WERI-Rb-1 (cell line): ENCODE measurements around the gene LMNA.

ENCODE experiments used
- DNase-seq: peaks from one replicate; pipeline ENCODE4 v3.0.0-alpha.2; 2020
- H3K27ac ChIP-seq: fragments of 250-450 bp; sonication (Bioruptor Pico); 2 replicates; pipeline ENCODE4 v1.5.1; 2020; ENCODE audit warnings: mild to moderate bottlenecking, moderate library complexity
- H3K27me3 ChIP-seq: fragments of 250-450 bp; sonication (Bioruptor Pico); 2 replicates; pipeline ENCODE4 v1.5.1; 2021; ENCODE audit warnings: mild to moderate bottlenecking, low read depth, moderate library complexity; ENCODE audit not compliant: insufficient read depth, severe bottlenecking
- H3K36me3 ChIP-seq: fragments of 250-450 bp; sonication (Bioruptor Pico); 2 replicates; pipeline ENCODE4 v1.5.1; 2020; ENCODE audit warnings: mild to moderate bottlenecking, moderate library complexity
- H3K4me3 ChIP-seq: 2 replicates; pipeline ENCODE4 v1.5.1; 2011; ENCODE audit warnings: low read depth, mild to moderate bottlenecking, control low read depth, low read length
- H3K9me3 ChIP-seq: fragments of 250-450 bp; sonication (Bioruptor Pico); 2 replicates; pipeline ENCODE4 v1.5.1; 2021; ENCODE audit warnings: mild to moderate bottlenecking, moderate library complexity; ENCODE audit not compliant: severe bottlenecking
- CTCF ChIP-seq: IDR thresholded peaks from 2 replicates; pipeline ENCODE4 v1.5.1; 2011; ENCODE audit warnings: low read depth, mild to moderate bottlenecking, control low read depth, inconsistent platforms, low read length

The LMNA gene

DNA sequence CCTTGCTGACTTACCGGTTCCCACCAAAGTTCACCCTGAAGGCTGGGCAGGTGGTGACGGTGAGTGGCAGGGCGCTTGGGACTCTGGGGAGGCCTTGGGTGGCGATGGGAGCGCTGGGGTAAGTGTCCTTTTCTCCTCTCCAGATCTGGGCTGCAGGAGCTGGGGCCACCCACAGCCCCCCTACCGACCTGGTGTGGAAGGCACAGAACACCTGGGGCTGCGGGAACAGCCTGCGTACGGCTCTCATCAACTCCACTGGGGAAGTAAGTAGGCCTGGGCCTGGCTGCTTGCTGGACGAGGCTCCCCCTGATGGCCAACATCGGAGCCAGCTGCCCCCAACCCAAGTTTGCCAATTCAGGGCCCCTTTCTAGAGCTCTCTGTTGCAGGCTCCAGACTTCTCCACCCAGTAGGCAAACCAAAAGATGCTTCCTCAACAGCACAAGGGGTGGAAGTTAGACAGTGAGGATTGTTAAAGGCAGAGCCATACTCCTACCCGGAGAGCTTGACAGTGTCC, 22.5 kb downstream of the LMNA start:
- H3K4me3 ChIP-seq = no peak overlapping the region
- H3K27ac ChIP-seq = no peak overlapping the region
- H3K27me3 ChIP-seq = no peaks in the 10 kb centered on the region
- no peak for DNase-seq
- H3K36me3 ChIP-seq = peaks cover 72% of the 10 kb centered on the region
- peak; percentile 61 for TF ChIP-seq CTCF
- no peaks in the 10 kb centered on the region for H3K9me3 ChIP-seq

GRCh38 chr1:156138458-156138867, 24.0 kb downstream of the LMNA start:
- peaks cover 57% of the 10 kb centered on the region for H3K36me3 ChIP-seq
- TF ChIP-seq CTCF = no peak

DNA sequence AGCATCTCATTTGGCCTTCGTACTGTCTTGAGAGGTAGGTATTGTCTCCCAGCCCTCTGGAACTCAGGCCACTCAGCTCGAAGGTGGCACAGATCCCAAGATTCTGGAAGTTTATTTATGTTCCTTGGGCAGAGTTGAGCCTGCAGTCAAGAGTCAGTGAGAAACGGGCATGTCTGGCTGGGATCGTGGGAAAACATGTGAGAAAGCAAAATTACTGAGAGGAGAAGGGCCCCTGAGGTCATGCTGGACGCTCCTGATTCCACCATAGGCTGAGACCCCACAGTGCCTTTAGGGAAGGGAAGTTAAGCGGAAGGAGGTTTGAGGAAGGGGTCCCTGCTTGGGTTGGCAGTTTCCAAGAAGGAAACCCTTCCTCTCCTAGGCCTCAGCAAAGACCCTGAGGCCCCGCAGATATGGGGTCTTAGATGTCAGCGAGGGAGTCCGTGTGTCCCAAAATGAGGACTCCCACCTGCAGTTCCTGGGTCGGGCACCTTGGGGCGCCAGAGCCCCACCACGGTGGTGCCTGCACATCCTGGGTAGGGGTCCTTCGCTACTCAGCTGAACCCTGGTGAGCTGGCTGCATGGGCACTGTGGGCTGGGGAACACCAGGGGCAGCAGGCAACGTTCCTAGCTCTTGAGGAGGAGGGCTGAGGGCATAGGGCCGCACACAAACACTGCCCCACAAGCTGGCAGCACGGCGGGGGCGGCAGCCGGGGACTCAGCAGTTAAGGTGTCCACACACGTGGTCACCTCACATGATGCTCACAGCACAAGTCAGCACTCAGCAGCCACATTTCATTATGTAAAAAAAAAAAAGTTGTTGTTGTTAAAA, 26.6 kb downstream of the LMNA start:
- H3K27me3 ChIP-seq = no peaks in the 10 kb centered on the region
- peak; percentile 99 for TF ChIP-seq CTCF
- peaks cover 31% of the 10 kb centered on the region for H3K36me3 ChIP-seq
- no peaks in the 10 kb centered on the region for H3K9me3 ChIP-seq
- H3K27ac ChIP-seq = no peak overlapping the region
- no peak overlapping the region for H3K4me3 ChIP-seq
- DNase-seq = peak; percentile 83

More at GRCh38 chr1:156138458-156138867, 24.0 kb downstream of the LMNA start:
- Histone ChIP-seq H3K9me3 (no peaks in the 10 kb centered on the region), H3K27me3 (no peaks in the 10 kb centered on the region), H3K27ac (no peak overlapping the region), H3K4me3 (no peak overlapping the region)
- DNase-seq = no peak

- no peak overlapping the region for H3K27ac ChIP-seq
- DNase-seq = no peak
Observed at GRCh38 chr1:156143765-156144489, 29.4 kb downstream of the LMNA start.

DNA sequence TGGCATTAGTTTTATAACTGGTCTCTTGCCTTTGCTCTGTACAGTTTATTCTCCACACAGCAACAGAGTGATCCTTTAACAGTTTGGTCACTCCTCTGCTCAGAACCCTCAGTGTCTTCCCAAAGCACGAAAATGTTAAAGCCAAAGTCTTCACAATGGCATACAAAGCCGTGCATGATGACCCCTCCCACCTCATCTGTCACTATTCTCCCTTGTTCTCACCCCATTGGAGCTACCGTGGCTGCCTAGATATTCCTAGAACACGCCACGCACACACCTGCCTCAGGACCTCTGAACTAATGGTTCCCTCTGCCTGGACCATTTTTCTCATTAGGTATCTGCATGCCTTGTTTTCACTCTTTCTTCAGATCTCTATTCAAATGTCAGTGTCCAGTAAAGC, 30.2 kb downstream of the LMNA start:
- no peak overlapping the region for H3K27ac ChIP-seq
- H3K9me3 ChIP-seq = no peaks in the 10 kb centered on the region
- H3K4me3 ChIP-seq = no peak overlapping the region
- no peak for TF ChIP-seq CTCF
- no peaks in the 10 kb centered on the region for H3K27me3 ChIP-seq
- no peak for DNase-seq
- 0 out of 2 replicates have a peak, but pooled peaks cover 3% of the 10 kb centered on the region for H3K36me3 ChIP-seq

More at GRCh38 chr1:156143765-156144489, 29.4 kb downstream of the LMNA start:
- Histone ChIP-seq H3K36me3 (0 out of 2 replicates have a peak, but pooled peaks cover 3% of the 10 kb centered on the region), H3K27me3 (no peaks in the 10 kb centered on the region), H3K4me3 (no peak overlapping the region), H3K9me3 (no peaks in the 10 kb centered on the region)
- TF ChIP-seq CTCF = no peak
